HG03354 (cell line): ENCODE results near the gene PSPH.
"Not testable (repeated sequence)": the region's sequence is repeated elsewhere in the genome, so short reads cannot be mapped to it uniquely, and the experiment has no call there.

Experiments used
- ATAC-seq: cut with Tn5 transposase; IDR thresholded peaks from one replicate; pipeline ENCODE4 v1.9.1; 2021; ENCODE audit warnings: mild to moderate bottlenecking; ENCODE audit not compliant: unreplicated experiment, poor library complexity, severe bottlenecking

The PSPH gene

DNA sequence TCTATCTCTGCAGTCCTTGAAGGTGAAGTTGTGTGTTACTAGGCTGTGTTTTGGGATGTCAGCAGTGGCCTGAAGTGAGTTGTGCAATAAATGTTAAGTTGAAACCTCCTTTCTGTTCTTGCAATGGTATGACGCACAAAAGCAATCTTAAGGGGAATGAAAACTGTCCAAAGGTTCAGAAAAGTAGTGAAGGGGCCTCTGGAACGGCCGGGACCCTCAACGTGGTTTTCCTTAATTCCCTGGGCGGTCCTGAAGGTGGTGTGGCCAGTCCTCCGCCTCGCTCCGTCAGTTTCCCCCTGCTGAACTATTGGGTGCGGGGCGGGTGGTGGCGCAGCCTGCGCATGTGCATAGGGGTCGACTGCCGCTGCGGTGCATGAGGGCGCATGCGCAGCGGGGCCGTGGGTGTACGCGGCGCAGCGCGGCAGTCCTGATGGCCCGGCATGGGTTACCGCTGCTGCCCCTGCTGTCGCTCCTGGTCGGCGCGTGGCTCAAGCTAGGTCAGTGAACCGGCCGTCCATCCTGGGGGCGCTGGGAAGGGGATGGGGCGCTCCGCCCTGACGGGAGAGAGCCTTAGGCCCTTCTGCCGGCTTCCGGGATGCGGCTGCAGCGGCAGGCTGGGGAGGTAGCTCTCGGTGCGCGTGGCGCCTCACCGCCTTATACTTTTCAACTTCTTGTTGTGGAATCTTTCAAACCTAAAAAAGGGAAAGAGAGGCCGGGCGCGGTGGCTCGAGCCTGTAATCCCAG, 12.8 kb upstream of the PSPH start, which contains the start of gene SUMF2:
TSS of gene SUMF2 (plus strand) at position 405 of the 744 bp plus-strand sequence. CDS start at position 431, 26 bp downstream.
- peak; percentile 84 for ATAC-seq

DNA sequence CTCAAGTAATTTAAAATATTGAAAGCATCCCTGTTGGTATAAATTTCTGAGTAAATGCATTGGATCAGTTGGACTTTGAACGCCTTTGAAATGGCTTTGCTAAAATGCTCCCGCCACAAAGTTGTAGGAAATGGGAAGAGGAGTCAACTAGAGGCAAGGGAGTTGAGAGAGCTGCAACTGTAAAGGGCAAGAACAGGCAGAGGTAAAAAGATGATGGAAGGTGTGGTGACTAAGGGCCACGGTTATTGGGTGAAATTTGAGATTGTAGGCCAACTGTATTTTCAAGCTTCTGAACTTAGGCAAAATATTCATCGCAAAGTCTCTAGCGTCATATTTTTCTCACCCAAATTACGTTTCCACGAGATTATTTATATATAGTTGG, 12.2 kb upstream of the PSPH start:
- no peak for ATAC-seq

DNA sequence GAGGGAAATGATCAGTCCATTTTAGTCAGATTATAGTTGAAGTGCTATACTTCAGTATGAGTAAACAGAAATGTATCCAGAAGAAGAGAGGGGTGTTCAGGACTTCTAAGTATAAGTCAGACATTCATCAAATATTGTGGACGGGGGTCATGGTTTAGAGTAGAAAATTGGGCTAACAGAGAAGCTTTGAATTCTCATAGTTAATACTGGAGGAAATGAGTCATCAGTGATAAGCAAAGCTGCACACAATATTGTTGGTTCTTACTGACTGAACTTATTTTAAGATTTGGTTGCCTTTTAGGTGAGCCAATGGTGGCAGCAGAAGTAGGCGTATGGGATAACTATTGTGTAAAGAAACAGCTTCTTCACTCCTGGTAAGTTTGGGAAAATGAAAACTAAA, 11.1 kb upstream of the PSPH start:
- no peak for ATAC-seq

DNA sequence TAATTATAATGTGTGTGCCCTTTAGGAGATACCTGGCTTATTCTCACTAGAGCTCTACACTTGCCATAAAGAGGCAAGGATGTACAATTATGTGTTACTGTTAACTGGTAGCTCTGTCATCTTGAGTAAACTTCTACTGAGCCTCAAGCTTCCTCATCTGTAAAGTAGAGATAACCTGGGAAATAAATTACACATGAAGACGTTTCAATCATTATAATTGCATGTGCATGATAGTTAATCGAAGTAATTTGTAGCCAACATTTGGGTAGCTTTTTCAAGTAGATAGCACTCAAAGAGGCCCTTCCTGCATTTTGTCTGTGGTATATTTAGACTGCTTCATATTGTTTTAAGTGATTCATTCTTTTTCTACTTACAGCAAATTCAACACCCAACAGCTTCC, 2.7 kb upstream of the PSPH start:
- ATAC-seq: no peak

DNA sequence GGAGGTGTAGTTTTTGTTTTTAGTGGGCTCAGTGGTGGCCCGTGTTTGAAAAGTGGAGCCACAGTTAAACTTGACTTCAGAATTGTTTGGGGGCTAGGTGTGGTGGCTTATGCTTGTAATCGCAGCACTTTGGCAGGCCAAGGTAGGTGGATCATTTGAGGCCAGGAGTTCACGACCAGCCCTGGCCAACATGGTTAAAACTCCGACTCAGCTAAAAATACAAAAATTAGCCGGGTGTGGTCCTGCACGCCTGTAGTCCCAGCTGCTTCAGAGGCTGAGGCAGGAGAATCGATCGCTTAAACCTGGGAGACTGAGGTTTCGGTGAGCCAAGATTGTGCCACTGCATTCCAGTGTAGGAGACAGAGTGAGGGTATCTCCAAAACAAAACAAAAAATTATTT, 2.1 kb upstream of the PSPH start:
- ATAC-seq: no peak

DNA sequence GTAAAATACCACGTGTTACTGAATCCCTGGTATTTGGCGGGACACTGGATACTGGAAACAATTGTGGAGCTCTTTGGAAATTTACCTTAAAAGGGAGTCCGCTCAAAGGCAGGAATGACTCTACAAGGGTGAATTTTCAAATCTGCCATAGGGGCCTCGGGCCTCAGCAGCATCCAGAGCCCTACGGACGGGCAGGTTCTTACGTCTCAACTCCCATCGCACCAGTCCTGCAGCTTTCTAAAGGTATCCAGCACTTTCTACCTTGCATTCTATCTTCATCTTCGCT, 248 bp downstream of the PSPH start:
- no peak for ATAC-seq

DNA sequence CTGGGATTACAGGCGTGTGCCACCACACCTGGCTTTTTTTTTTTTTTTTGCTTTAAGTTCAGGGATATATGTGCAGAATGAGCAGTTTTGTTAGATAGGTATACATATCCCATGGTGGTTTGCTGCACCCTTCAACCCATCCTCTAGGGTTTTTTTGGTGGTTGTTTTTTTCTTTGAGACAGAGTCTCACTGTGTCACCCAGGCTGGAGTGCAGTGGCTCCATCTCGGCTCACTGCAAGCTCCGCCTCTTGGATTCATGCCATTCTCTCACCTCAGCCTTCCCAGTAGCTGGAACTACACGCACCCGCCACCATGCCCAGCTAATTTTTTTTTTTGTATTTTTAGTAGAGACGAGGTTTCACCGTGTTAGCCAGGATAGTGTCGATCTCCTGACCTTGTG, 2.5 kb downstream of the PSPH start:
- ATAC-seq: not testable (repeated sequence)

DNA sequence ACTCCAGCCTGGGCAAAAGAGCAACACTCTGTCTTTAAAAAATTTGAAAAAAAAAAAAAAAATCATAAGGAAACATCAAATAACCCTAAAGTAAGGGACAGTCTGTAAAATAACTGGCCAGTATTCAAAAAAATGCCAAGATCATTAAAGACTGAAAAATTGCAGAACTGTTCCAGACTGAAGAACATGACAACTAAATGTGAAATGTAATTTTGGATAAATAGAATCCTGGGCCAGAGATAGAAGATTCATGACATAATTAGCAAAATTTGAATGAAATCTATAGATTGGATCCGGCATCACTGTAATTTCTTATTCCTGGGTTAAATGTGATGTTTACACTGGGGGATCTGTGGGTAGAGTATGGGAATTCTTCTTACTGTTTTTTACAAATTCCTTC, 3.0 kb downstream of the PSPH start:
- no peak for ATAC-seq

DNA sequence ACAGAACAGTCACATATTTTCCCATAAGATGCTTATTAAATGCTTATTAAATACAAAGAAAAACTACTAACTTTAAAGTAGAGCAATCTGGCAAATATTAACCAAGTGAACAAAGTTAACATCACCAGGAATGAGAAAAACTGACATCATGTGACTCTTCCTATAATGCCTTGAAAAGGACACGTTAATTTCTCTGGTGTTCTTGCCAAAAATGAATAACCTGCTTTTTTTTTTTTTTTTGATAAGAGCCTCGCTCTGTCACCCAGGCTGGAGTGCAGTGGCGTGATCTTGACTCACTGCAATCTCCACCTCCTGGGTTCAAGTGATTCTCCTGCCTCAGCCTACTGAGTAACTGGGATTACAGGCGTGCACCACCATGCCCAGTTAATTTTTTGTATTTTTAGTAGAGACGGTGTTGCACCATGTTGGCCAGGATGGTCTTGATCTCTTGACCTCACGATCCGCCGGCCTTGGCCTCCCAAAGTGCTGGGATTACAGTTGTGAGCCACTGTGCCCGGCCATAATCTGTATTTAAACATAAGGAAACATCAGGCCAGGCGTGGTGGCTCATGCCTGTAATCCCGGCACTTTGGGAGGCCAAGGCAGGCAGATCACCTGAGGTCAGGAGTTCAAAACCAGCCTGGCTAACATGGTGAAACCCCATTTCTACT, 3.7 kb downstream of the PSPH start:
- ATAC-seq: not testable (repeated sequence)

DNA sequence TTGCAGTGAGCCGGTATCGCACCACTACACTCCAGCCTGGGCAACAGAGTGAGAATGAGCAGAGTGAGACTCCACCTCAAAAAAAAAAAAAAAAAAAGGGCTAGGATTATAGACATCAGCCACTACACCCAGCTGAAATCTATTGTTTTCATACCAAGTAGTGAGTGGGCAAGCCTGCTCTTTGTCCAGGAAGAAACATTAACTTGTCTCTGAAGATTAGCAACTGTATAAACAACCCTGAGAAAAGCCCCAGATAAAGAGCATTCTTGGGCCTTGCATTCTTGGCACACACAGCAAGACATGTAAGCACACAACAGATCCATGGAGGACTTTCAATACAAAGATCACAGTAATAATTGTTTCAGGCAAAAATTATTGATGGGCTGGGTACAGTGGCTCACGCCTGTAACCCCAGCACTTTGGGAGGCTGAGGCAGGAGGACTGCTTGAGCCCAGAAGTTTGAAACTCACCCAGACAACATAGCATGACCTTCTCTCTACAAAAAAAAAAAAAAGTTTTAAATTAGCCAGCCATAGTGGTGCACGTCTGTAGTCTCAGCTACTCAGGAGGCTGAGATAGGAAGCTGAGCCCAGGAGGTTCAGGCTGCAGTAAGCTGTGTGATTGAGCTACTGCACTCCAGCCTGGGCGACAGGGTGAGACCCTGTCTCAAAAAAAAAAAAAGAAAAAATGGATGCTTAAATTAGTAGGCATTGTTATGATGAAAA, 4.4 kb downstream of the PSPH start:
- ATAC-seq: no peak

DNA sequence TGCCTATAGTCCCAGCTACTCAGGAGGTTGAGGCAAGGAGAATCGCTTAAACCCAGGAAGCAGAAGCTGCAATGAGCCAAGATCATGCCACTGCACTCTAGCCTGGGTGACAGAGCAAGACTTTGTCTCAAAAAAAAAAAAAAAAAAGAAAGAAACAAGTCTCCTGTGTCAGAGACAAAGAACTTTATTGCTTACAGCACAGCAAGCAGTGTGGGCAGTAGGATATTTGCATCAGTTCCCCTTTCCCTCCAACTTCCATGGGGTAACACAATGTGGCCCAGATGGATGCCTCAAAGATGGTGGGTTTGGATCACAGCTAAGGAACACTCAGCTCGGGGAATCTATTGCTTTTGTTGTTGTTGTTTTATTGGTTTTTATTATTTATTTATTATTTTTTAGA, 5.5 kb downstream of the PSPH start:
- ATAC-seq: not testable (repeated sequence)

DNA sequence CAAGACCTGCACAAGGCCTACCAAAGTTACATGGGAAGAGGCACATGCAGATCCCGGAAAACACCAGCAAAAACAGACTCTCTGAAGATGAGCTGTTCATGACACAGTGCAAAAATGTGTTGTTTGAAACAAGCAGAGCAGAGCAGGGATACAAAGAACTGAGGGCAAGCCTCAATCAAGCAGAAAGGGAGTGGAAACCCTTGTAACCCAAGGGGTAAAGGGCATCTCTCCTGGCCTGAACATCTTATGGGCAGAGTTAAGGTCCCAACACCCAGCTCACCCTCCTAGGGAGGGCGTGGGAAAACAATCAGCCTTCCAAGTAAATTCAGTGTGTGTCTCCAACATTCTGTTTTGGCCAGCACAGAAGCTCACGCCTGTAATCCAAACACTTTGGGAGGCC, 10.5 kb downstream of the PSPH start:
- ATAC-seq: no peak

DNA sequence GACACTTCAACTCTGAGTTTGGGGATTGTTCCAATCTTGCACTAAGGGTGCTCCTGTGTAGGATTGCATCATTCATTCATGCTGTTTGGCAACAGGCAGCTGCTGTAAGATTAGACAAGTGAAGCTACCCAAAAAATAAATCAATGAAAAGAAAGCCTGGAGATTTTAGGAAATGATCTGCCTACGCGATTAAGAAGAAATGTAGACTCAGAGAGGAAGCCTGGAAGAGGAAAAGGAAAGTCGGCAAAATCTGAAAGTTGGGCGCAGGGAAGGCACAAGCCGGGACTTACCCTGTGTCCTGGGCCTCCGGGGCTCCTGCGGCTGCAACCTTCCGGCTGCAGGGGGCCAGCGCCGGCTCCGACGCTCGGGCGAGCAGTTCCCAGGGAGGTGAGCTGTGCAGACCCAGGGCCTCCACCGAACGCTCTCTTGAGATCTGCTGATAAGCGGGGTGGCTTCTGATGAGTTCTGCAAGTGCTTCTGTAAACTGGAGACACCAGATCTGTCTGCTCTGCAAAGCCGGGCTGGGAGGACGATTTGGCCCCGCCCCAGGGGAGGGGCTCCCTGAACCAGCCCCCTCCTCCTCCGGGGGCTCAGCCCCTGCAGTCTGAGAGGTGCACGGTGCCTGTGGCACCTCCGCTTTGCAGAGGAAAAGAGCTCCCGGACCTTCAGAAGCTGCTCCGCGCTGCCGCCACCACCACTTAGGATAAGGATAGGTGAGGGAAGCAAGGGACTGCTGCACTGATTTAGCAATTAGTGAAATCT, 17.4 kb downstream of the PSPH start:
- peak; percentile 98 for ATAC-seq

DNA sequence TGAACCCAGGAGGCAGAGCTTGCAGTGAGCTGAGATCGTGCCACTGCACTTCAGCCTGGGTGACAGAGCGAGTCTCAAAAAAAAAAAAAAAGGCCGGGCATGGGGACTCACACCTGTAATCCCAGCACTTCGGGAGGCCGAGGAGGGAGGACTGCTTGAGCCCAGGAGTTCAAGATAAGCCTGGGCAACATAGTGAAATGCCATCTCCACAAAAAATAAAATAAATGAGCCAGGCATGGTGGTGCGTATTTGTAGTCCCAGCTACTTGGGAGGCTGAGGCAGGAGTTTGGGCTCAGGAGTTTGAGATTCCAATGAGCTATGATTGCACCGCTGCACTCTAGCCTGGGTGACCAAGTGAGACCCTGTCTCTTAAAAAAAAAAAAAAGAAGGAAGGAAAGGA, 18.7 kb downstream of the PSPH start:
- not testable (repeated sequence) for ATAC-seq

DNA sequence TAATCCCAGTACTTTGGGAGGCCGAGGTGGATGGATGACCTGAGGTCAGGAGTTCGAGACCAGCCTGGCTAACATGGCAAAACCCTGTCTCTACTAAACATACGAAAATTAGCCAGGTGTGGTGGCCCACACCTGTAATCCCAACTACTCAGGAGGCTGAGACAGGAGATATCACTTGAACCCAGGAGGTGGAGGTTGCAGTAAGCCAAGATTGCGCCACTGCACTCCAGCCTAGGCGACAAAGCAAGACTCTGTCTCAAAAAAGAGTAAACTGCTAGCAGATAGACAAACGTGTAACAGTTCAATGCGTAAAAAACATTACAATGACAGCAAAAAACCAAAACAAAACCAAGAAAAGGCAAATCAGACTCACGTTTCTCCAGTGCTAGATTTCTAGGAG, 19.7 kb downstream of the PSPH start:
- ATAC-seq: not testable (repeated sequence)

DNA sequence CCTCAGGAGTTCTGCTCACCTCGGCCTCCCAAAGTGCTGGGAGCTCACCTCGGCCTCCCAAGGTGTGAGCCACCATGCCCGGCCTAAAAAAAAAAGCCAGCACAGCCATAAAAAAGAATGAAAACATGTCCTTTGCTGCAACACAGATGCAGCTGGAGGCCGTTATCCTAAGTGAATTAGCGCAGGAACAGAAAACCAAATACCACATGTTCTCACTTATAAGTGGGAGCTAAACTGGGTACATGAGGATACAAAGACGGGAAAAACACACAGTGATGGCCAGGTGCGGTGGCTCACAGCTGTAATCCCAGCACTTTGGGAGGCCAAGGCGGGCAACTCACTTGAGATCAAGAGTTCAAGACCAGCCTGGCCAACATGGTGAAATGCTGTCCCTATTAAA, 20.9 kb downstream of the PSPH start:
- no peak for ATAC-seq

DNA sequence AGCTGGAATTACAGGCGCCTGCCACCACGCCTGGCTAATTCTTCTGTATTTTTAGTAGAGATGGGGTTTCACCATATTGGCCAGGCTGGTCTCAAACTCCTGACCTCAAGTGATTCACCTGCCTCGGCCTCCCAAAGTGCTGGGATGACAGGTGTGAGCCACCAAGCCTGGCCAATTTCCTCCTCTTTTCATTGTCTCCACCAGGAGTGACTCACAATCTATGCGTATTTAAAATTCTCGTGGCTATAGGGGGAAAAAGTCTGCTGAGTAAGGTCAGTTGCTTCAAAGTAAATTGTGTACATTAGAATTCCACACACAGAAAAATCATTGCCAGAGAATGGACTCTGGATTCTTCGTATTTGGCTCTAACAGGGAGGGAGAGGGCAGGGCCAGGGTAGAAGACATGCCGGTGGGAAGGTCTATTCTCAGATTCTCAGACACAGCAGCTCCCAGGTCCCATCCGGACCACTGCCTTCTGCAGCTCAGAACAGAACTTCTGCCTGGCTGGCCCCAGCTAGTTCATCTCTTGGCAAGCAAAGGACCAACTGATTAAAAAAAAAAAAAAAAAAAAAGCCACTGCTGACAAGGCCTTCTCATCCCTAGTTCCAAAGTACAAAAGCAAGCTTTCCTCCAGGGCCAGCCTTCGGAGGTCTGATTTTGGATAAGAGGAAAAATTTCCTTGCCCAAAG, 22.2 kb downstream of the PSPH start:
- ATAC-seq: no peak

DNA sequence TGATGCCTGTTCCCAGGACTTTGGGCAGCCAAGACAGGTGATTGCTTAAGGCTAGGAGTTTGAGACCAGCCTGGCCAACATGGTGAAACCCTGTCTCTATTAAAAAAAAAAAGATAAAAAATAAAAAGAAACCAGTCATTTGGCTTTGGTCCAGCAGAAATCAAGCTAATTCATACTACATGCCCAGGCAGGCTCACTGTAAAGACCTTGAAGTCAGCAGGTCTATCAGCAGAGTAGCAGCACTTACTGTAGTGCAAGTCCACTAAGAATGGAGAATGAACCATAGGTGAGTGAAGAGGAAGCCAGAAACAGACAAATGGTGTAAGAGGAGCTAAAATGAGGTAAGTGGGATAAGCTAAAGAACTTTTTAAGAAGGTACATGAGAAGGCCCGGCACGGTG, 24.7 kb downstream of the PSPH start:
- no peak for ATAC-seq

DNA sequence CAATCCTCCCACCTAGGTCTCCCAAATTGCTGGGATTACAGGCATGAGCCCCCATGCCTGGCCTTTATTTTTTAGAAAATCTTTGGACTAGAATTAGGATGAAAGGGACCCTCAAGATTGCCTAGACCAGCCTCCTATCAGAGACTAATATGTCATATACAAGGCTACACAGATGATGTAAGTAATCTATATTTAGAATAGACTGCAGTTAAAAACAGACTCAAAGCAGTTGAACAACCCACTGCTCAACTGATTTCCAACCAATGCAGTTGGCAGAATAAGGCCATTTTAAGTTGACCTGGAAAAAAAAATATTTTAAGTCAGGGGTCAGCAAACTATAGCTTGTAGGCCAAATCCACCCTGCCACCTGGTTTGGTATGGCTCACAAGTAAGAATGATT, 27.7 kb downstream of the PSPH start:
- no peak for ATAC-seq

DNA sequence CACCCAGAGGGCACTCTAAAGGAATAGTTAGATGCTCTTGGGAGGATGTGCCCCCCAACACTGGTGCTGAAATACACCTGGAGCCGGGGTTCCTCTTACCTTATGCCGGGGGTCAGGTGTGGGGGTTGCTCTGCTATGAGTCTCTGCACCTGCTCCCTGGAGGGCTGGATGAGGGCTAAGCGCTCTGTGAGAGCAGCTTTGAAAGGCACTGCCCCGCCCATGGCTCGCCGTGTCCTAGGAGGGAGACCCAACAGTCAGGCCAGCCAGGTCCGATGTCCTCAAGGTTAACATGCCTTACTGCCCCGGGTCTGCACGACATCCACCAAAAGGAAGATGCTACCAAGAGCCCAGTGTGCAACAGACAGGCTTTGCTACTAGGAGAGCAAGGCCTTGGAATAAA, 31.7 kb downstream of the PSPH start:
- ATAC-seq: no peak
